Mucosa of rectum (tissue), 2 donors: ENCODE measurements around the gene PTGS2.
A peak's percentile ranks its signal among the peaks of the same experiment; 100 is the strongest.

ENCODE experiments used
- H3K27ac ChIP-seq, 2 donors: one replicate each; pipeline ENCODE4 v1.7.0; 2013; ENCODE audit warnings: inconsistent platforms in 2 of 2, low read depth in 2 of 2, low read length in 2 of 2
- H3K27me3 ChIP-seq, 2 donors: one replicate each; pipeline ENCODE4 v1.7.0; 2013; ENCODE audit warnings: low read length in 2 of 2; ENCODE audit not compliant: control insufficient read depth in 2 of 2, insufficient read depth in 2 of 2
- H3K36me3 ChIP-seq, 2 donors: one replicate each; pipeline ENCODE4 v1.7.0; 2013; ENCODE audit warnings: low read length in 2 of 2; ENCODE audit not compliant: control insufficient read depth in 2 of 2, insufficient read depth in 2 of 2
- H3K4me1 ChIP-seq, 2 donors: one replicate each; pipeline ENCODE4 v1.7.0; 2013; ENCODE audit warnings: low read length in 2 of 2, mild to moderate bottlenecking in 1 of 2; ENCODE audit not compliant: control insufficient read depth in 2 of 2, insufficient read depth in 2 of 2
- H3K4me3 ChIP-seq, 2 donors: one replicate each; pipeline ENCODE4 v1.7.0; 2013; ENCODE audit warnings: low read length in 2 of 2
- H3K9ac ChIP-seq, 2 donors: one replicate each; pipeline ENCODE4 v1.7.0; 2013; ENCODE audit warnings: low read length in 2 of 2, low read depth in 1 of 2, mild to moderate bottlenecking in 1 of 2
- H3K9me3 ChIP-seq, 2 donors: one replicate each; pipeline ENCODE4 v1.7.0; 2013; ENCODE audit warnings: low read length in 2 of 2; ENCODE audit not compliant: control insufficient read depth in 2 of 2
- donor health status: healthy.
- donor health status: Normal muscosa, but diverticular disease.

PTGS2 gene

GRCh38 chr1:186680245-186681061, at the start of gene PTGS2:
TSS of gene PTGS2 (minus strand) at chr1:186680423. CDS start at chr1:186680290, 133 bp downstream.
- H3K4me3 ChIP-seq, result peak within 1 kb of the TSS; percentile 71 to 77
- H3K4me1 ChIP-seq, result peaks cover 0 to 4% of the 10 kb centered on the region in 2 donors
- peak within 1 kb of the TSS; percentile 71 to 83 for H3K27ac ChIP-seq
- no peaks in the 10 kb centered on the region for H3K27me3 ChIP-seq
- H3K9ac ChIP-seq, result peak within 1 kb of the TSS; percentile 66 to 78
- no peaks in the 10 kb centered on the region for H3K9me3 ChIP-seq
- no peaks in the 10 kb centered on the region for H3K36me3 ChIP-seq

DNA sequence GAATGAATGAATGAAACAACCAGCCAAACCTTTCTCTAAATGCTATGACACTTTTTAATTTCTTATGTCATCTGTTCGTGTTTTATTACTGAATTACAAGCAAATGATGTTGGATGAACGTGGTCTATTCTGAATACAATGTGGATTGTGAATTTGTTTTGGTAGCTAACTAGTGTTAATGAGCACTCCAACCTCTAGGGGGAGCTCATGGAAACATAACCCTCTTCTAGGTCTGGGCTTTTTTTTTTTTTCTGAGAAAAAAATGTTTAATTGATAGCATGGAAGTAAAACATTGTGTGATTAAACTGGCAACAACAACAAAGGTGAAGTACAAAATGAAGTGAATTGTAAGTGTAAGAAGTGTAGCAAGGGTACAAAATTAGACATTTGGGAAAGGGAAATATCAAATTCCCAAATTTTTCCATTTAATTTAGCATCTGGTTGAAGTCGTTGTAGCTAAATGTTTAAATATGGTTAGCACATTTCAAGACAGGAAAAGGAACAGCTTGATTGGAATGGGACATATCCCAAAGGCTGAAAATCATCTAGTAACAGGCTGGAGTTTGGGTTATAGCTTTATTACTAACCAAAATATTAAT, 42.6 kb upstream of the PTGS2 start:
- H3K36me3 ChIP-seq, result no peaks in the 10 kb centered on the region
- no peaks in the 10 kb centered on the region for H3K27me3 ChIP-seq
- H3K9ac ChIP-seq, result no peak overlapping the region

GRCh38 chr1:186717286-186717685, 37.1 kb upstream of the PTGS2 start:
- no peaks in the 10 kb centered on the region for H3K36me3 ChIP-seq
- H3K4me3 ChIP-seq, result no peak overlapping the region
- no peaks in the 10 kb centered on the region for H3K9me3 ChIP-seq
- no peak overlapping the region for H3K27ac ChIP-seq
- H3K27me3 ChIP-seq, result no peaks in the 10 kb centered on the region
- no peak overlapping the region for H3K9ac ChIP-seq
- H3K4me1 ChIP-seq, result no peaks in the 10 kb centered on the region

More for the DNA sequence above, 42.6 kb upstream of the PTGS2 start:
- Histone ChIP-seq H3K27ac (no peak overlapping the region), H3K4me3 (no peak overlapping the region), H3K4me1 (no peaks in the 10 kb centered on the region), H3K9me3 (no peaks in the 10 kb centered on the region)

DNA sequence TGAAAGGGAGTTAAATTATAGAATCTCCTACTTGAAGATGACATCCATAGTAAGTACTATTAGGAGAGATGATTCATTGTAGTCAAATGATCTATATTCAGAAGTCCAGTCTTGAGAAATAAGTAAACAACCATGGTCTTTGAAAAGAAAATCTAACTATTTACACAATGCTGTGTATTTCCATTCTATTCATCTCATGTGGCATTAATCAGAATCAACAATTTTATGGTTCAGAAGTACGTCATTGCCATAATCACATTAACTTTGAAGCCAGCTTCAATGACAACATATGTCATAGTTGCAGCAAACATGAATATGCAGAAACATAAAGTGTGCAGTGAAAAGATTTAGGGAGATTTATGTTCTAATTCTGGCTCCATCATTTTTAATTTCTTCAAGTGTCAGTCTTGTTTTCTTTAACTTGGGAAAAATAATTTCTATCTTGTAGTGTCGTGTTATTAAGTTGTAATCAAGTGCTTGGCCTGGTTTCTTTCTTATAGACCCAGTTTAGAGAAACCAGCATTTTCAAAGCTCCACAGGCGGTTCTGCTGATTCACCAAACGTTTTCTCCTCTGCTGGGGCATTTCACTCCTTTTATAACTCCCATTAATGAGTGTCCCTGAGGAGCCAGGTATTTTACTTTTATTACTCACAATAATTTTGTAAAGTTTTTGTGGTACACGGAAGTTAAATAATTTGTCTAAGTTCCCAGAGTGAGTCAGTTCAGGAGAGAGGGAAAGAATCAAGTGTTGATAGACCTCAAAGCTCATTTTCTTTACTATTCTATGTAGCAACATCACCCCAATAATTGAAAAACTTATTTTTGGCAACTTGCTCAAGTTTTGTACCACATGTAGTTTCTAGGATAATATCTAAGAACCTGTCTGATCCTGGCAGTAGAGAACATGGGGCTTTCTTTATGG, 35.9 kb upstream of the PTGS2 start:
- H3K27ac ChIP-seq, result no peak overlapping the region
- no peak overlapping the region for H3K4me3 ChIP-seq
- H3K27me3 ChIP-seq, result no peaks in the 10 kb centered on the region
- no peaks in the 10 kb centered on the region for H3K4me1 ChIP-seq
- no peak overlapping the region for H3K9ac ChIP-seq
- no peaks in the 10 kb centered on the region for H3K36me3 ChIP-seq
- no peaks in the 10 kb centered on the region for H3K9me3 ChIP-seq

DNA sequence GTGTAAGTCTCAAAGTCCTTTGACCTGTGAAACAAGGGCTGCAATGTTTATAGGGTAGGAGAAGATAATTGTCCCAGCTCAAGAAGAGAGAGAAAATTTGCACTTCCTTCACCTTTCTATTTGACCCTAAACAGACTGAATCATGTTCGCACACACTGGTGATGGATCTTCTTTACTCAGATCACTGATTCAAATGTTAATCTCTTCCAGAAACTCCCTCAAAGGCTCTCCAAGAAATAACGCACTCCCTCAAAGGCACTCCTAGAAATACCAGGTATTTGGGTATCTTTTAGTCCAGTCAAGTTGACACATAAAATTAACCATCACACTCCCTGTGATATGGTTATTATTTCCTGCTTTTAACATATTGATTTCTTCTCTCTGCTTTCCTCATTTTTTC, 30.5 kb upstream of the PTGS2 start:
- no peak overlapping the region for H3K27ac ChIP-seq
- no peaks in the 10 kb centered on the region for H3K27me3 ChIP-seq
- no peaks in the 10 kb centered on the region for H3K36me3 ChIP-seq
- H3K9ac ChIP-seq, result no peak overlapping the region
- no peak overlapping the region for H3K4me3 ChIP-seq
- no peaks in the 10 kb centered on the region for H3K9me3 ChIP-seq
- no peaks in the 10 kb centered on the region for H3K4me1 ChIP-seq

GRCh38 chr1:186708694-186709097, 28.5 kb upstream of the PTGS2 start:
- Histone ChIP-seq H3K27ac (no peak overlapping the region), H3K4me3 (no peak overlapping the region), H3K9me3 (no peaks in the 10 kb centered on the region), H3K9ac (no peak overlapping the region), H3K27me3 (no peaks in the 10 kb centered on the region), H3K4me1 (no peaks in the 10 kb centered on the region), H3K36me3 (no peaks in the 10 kb centered on the region)

DNA sequence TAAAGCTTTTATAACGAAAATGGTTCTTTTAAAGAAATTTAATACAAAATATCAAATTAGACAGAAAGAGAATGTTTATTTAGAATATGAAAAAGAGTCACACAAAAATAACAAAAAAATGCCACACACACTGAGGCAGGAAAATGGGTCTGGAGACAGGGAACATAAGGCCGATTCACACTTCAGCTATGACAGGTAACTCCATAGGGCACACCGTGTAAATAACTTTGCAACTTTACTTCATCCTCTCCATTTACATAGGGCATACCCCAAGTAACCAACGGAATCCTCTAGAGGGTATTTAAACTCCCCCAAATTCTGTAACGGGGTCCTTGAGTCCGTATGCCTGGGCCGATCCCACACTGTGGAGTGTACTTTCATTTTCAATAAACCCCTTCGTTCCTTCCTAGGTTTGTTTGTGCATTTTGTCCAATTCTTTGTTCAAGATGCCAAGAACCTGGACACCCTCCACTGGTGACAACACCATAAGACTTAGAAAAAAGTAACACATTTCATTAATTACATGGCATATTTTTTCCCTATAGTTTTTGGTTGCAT, 23.1 kb upstream of the PTGS2 start:
- Histone ChIP-seq H3K27me3 (no peaks in the 10 kb centered on the region), H3K9ac (no peak overlapping the region), H3K4me3 (no peak overlapping the region), H3K4me1 (no peaks in the 10 kb centered on the region), H3K27ac (no peak overlapping the region), H3K9me3 (no peaks in the 10 kb centered on the region), H3K36me3 (no peaks in the 10 kb centered on the region)

DNA sequence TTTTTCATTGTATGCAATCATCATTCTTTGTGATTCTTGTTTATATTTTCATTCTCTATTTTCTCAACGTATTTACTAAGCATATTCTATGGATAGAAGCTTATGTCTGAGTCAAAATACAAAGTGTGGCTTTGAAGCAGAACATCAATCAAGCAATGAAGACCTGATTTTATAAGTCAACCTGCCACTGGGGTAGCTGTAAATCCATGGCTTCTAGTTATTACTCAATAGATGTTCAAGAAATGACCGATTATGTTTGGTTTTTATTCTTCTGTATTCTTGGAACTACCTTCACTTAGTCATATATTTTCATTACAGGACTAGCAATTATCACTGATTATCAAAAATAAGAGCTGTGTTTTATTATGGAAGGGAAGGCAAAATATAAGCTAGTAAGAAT, 20.5 kb upstream of the PTGS2 start:
- Histone ChIP-seq H3K36me3 (no peaks in the 10 kb centered on the region), H3K4me1 (no peaks in the 10 kb centered on the region), H3K4me3 (no peak overlapping the region), H3K9me3 (no peaks in the 10 kb centered on the region), H3K9ac (no peak overlapping the region), H3K27me3 (no peaks in the 10 kb centered on the region), H3K27ac (no peak overlapping the region)

- no peaks in the 10 kb centered on the region for H3K36me3 ChIP-seq
Observed at GRCh38 chr1:186699519-186699918, 19.3 kb upstream of the PTGS2 start.

More at GRCh38 chr1:186699519-186699918, 19.3 kb upstream of the PTGS2 start:
- no peak overlapping the region for H3K4me3 ChIP-seq
- no peaks in the 10 kb centered on the region for H3K27me3 ChIP-seq
- H3K9ac ChIP-seq, result no peak overlapping the region
- no peaks in the 10 kb centered on the region for H3K4me1 ChIP-seq
- H3K9me3 ChIP-seq, result no peaks in the 10 kb centered on the region
- H3K27ac ChIP-seq, result no peak overlapping the region
